Esophagus squamous epithelium (tissue), 4 donors: ENCODE data around the gene NDUFB3.
A peak's percentile ranks its signal among the peaks of the same experiment; 100 is the strongest.

ENCODE experiments used
- CTCF ChIP-seq, 6 experiments: fragments of 450-650 bp in 4 of 6; fragments of 200-600 bp in 2 of 6; sonication (generic) in 2 of 6; IDR thresholded peaks; one replicate each; pipeline ENCODE4 v1.5.1; 2016 to 2019; ENCODE audit warnings: antibody characterized with exemption in 6 of 6, mild to moderate bottlenecking in 4 of 6, moderate library complexity in 4 of 6
- POLR2A ChIP-seq, 4 donors: fragments of 450-650 bp; IDR thresholded peaks; one replicate each; pipeline ENCODE4 v1.6.1; 2017; ENCODE audit warnings: antibody characterized with exemption in 4 of 4, mild to moderate bottlenecking in 4 of 4, moderate library complexity in 3 of 4

GRCh38 chr2:201116115-201116958 lies 44.5 kb downstream of the NDUFB3 start, which contains the start of gene CFLAR:
- no peak for TF ChIP-seq CTCF (IDR thresholded peaks at IDR 0.05)
- TF ChIP-seq POLR2A (IDR thresholded peaks at IDR 0.05) = peak in 2 of 4 donors; percentile 73 to 83
